GM10248 (cell line): Measurements from ENCODE around the gene GRHL1.

ENCODE experiments used
- CTCF ChIA-PET: fragments of 300-600 bp; sonication (Branson Sonifier 250); formaldehyde crosslinking; extraction: SDS; loops from one replicate; lab custom pipeline; 2021; ENCODE audit warnings: antibody characterized with exemption; lab: Yijun Ruan, JAX
- POLR2A ChIA-PET: fragments of 350-650 bp; sonication (Branson Sonifier 250); formaldehyde crosslinking; extraction: SDS; loops from one replicate; lab custom pipeline; 2020; ENCODE audit warnings: antibody characterized with exemption; lab: Yijun Ruan, JAX
- DNase-seq: peaks from one replicate; pipeline ENCODE4 v3.0.0; 2012; ENCODE audit errors: extremely low spot score
- TF ChIP-seq, protein P1 (sequence below): IDR thresholded peaks from 2 replicates; pipeline ENCODE4 v1.5.1; 2012; ENCODE audit warnings: mild to moderate bottlenecking, low read depth; ENCODE audit errors: extremely low read depth, missing control alignments, control extremely low read depth

Gene GRHL1

GRCh38 chr2:9964334-9964980 lies 13.0 kb downstream of the GRHL1 start:
- DNase-seq, result no peak
- CTCF ChIA-PET, result interaction anchor here (0.8 to 2.1 kb wide), 8 partner anchors 14 to 470 kb away, joined by 3 to 6 read pairs (median 3); no protein-coding TSS in a partner anchor
- TF ChIP-seq, protein P1, sequence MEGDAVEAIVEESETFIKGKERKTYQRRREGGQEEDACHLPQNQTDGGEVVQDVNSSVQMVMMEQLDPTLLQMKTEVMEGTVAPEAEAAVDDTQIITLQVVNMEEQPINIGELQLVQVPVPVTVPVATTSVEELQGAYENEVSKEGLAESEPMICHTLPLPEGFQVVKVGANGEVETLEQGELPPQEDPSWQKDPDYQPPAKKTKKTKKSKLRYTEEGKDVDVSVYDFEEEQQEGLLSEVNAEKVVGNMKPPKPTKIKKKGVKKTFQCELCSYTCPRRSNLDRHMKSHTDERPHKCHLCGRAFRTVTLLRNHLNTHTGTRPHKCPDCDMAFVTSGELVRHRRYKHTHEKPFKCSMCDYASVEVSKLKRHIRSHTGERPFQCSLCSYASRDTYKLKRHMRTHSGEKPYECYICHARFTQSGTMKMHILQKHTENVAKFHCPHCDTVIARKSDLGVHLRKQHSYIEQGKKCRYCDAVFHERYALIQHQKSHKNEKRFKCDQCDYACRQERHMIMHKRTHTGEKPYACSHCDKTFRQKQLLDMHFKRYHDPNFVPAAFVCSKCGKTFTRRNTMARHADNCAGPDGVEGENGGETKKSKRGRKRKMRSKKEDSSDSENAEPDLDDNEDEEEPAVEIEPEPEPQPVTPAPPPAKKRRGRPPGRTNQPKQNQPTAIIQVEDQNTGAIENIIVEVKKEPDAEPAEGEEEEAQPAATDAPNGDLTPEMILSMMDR, result no peak
- POLR2A ChIA-PET, result no interaction called here

DNA sequence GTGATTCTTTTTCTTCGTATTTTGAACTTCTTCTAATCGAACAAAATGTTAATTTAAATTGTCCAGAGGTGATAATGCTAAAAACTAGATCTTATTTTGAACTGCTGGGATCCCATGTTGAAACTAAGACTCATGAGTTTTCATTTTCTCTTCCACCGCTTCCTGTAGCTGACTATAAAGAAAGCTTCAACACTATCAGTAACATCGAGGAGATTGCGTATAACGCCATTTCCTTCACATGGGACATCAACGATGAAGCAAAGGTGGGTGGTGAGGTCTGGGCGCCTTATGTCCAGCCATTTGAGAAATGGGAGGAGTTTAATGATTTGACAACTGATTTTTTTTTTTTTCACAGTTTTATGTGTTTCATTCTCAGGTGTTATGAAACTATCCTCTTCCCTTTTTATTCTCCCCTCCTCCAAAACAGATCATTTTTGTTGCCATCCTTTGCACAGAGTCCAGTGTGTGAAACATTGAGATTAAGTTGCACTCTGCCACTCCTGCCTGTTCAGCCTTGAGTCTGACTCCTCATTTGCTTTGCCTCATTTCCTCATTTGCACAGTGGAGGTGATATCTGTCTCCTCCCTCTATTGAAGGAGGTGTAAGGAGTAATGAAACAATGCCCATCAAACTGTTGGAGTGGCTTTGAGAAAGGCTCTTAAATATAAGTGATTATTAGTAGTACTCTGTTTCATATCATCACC lies 13.8 kb downstream of the GRHL1 start:
- CTCF ChIA-PET, result interaction anchor here (0.8 to 1.3 kb wide), 3 partner anchors 14 to 469 kb away, joined by 3 read pairs; no protein-coding TSS in a partner anchor
- no peak for DNase-seq
- TF ChIP-seq, protein P1, result no peak
- POLR2A ChIA-PET, result no interaction called here

DNA sequence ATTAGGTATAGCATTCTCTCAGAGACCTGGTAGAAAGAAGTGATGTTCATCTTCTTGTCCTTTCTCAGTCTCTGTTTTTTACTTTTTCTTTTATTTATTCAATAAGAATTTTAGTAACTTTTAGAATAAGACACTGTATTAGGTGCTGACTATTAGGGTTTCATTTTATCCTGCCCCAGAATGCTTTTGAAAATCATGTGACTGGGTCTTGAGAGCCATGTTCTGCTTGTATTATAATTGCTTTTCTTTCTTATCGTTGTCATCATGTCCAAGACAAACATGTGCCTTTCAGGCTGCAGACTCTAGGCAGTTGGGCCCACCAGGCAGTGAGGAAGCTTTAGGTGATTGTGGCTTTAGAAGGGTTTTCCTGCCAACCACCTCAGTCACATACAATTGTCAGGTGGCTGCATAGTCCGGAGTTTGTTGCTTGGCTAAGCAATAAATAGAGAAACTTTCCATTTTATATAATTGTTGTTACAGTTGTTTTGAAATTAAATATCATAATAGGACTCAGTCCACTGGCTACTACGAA lies 15.1 kb downstream of the GRHL1 start:
- CTCF ChIA-PET, result interaction anchor here (0.8 to 2.0 kb wide), 3 partner anchors 17 to 22 kb away, joined by 3 to 10 read pairs (median 4); no protein-coding TSS in a partner anchor
- TF ChIP-seq, protein P1, result no peak
- POLR2A ChIA-PET, result no interaction called here
- no peak for DNase-seq

- peak; percentile 40 for DNase-seq
- TF ChIP-seq, protein P1, result no peak
- POLR2A ChIA-PET, result no interaction called here
- CTCF ChIA-PET, result interaction anchor here (1.1 to 2.0 kb wide), 6 partner anchors 11 to 167 kb away, joined by 3 to 10 read pairs (median 4); no protein-coding TSS in a partner anchor
These were observed 15.7 kb downstream of the GRHL1 start for GRCh38 chr2:9967053-9967775.

DNA sequence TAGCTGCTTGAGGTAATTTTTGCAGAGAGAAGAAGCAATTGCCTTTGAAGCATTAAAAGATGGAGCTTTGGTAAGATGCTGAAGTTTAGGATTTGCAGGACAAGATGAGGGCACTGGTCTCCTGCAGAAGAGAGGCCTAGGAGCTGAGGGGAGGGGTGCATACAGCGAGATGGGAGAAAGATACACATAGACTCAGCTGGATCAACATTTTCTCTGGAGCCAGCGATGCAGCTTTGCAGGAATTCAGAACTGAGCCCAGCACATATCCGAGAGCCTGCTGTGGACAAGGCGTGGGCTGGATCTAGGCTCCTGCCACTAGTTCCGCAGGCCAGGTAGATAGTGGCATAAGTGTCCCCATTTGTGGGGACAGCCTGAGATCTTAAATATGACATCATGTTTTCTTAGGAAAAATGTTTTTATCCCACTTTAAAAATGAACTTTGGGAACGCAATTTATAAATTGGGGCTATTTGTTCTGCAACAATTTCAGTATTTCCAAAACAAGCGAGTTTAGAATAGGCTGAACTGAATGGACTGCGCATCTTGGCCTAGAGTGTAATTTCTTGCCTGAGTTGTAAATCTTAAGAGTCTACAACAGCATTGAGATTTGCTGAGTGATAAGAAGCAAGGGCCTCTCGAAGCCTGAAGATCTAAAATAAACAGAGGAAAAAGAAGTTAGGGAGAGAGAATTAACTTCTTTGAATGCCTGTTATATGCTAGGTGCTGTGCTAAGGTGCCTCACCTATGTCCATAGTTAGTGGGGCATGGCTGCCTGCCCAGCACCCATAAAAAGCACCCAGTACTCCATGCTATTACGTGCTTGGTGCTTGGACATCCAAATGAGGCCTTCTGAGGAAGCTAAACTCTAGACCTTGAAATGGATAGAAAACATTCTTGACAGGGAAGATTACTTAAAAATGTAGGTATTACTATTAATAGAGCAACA lies 17.3 kb downstream of the GRHL1 start:
- CTCF ChIA-PET, result interaction anchor here (1.1 to 4.4 kb wide), 7 partner anchors 8 to 168 kb away, joined by 3 to 54 read pairs (median 4); no protein-coding TSS in a partner anchor
- TF ChIP-seq, protein P1, result no peak
- POLR2A ChIA-PET, result no interaction called here
- DNase-seq, result no peak
